PFSK-1 (cell line): ENCODE measurements around the gene FASTK.

ENCODE experiments used
- FOXP2 ChIP-seq: optimal IDR thresholded peaks from 2 replicates; pipeline ENCODE3; 2011; ENCODE audit warnings: borderline replicate concordance, control low read depth, inconsistent platforms; ENCODE audit not compliant: insufficient read depth; ENCODE audit errors: extremely low read length, extremely low read depth
- POLR2AphosphoS5 ChIP-seq: IDR thresholded peaks from 2 replicates; pipeline ENCODE4 v1.6.1; 2012; ENCODE audit warnings: low read depth, mild to moderate bottlenecking, control low read depth, low read length, moderate library complexity
- SIN3A ChIP-seq: IDR thresholded peaks from 2 replicates; pipeline ENCODE4 v1.6.1; 2012; ENCODE audit warnings: mild to moderate bottlenecking, low read length, moderate library complexity, borderline replicate concordance; ENCODE audit not compliant: insufficient read depth
- TAF1 ChIP-seq: IDR thresholded peaks from 2 replicates; pipeline ENCODE4 v1.6.1; 2012; ENCODE audit warnings: low read length, control low read depth, borderline replicate concordance; ENCODE audit not compliant: insufficient read depth
- TF ChIP-seq, protein P1 (sequence below), 2 experiments: IDR thresholded peaks; 2 replicates each; pipeline versions ENCODE4 v1.6.1 to v1.8.0; 2011 to 2012; ENCODE audit warnings: low read depth in 2 of 2, low read length in 2 of 2, control low read depth in 1 of 2, inconsistent platforms in 1 of 2, mild to moderate bottlenecking in 1 of 2, moderate library complexity in 1 of 2; ENCODE audit not compliant: insufficient read depth in 1 of 2

The FASTK gene

DNA sequence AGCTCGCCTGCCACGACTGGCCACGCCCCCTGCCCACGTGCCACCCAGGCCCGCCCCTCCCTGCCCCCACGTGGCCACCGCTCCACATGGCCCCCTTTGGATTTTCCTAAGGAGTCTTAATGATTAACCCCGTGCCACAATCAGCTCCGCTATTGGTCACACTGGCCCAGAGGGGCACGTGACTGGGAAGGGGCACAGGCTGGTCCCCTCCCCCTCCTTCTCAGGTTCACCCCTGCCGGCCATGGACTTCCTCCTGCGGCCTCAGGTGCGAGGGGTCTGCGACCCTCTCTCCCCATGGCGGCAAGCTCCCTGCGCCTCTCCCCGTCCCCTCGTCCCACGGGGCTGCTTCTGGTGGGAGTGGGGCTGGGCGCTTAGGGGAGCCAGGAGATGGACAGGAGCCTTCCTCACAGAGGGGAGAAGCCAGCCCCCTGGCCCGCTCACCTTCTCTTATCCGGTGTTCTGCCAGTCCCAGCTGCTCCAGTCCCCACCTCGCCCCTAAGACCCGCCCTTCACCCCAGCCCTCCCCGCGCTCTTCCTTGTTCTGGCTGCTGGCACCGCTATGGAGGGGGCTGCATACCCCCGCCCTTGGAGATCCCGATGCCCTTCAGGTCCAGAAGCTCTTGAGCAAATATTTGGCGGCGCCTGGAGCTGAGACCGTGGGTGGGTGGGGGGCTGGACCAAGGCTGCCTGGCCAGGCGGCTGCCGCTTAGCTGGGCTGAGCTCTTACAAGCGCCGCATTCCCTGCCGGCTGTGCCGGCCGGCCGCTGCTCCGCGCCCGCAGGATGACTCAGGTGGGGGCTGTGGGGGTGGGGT, 18.0 kb downstream of the FASTK start:
- TF ChIP-seq TAF1 (no peak), FOXP2 (no peak), SIN3A (no peak), POLR2AphosphoS5 (no peak)
- TF ChIP-seq, protein P1, sequence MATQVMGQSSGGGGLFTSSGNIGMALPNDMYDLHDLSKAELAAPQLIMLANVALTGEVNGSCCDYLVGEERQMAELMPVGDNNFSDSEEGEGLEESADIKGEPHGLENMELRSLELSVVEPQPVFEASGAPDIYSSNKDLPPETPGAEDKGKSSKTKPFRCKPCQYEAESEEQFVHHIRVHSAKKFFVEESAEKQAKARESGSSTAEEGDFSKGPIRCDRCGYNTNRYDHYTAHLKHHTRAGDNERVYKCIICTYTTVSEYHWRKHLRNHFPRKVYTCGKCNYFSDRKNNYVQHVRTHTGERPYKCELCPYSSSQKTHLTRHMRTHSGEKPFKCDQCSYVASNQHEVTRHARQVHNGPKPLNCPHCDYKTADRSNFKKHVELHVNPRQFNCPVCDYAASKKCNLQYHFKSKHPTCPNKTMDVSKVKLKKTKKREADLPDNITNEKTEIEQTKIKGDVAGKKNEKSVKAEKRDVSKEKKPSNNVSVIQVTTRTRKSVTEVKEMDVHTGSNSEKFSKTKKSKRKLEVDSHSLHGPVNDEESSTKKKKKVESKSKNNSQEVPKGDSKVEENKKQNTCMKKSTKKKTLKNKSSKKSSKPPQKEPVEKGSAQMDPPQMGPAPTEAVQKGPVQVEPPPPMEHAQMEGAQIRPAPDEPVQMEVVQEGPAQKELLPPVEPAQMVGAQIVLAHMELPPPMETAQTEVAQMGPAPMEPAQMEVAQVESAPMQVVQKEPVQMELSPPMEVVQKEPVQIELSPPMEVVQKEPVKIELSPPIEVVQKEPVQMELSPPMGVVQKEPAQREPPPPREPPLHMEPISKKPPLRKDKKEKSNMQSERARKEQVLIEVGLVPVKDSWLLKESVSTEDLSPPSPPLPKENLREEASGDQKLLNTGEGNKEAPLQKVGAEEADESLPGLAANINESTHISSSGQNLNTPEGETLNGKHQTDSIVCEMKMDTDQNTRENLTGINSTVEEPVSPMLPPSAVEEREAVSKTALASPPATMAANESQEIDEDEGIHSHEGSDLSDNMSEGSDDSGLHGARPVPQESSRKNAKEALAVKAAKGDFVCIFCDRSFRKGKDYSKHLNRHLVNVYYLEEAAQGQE (IDR thresholded peaks at IDR 0.05; ENCODE audit: insufficient read depth in 1 of 2, low read depth in 2 of 2, low read length in 2 of 2), result no peak

DNA sequence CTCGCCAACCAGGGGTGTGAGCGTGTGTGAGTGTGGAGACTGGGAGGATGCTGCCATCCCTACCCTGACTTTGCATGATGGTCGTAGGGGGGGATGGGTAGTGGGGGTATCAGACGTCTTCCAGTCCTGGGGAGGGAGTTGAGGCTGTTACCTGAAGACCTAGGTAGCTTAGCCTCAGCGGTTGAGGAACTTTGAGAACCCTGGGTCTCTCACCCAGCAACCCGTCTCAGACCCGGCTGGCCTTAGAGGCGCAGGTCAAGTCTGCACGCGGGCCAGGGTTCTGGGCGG, 18.6 kb downstream of the FASTK start:
- no peak for TF ChIP-seq FOXP2
- TF ChIP-seq TAF1, result no peak
- TF ChIP-seq SIN3A, result no peak
- no peak for TF ChIP-seq POLR2AphosphoS5
- TF ChIP-seq, protein P1 (IDR thresholded peaks at IDR 0.05; ENCODE audit: insufficient read depth in 1 of 2, low read depth in 2 of 2, low read length in 2 of 2), result no peak

DNA sequence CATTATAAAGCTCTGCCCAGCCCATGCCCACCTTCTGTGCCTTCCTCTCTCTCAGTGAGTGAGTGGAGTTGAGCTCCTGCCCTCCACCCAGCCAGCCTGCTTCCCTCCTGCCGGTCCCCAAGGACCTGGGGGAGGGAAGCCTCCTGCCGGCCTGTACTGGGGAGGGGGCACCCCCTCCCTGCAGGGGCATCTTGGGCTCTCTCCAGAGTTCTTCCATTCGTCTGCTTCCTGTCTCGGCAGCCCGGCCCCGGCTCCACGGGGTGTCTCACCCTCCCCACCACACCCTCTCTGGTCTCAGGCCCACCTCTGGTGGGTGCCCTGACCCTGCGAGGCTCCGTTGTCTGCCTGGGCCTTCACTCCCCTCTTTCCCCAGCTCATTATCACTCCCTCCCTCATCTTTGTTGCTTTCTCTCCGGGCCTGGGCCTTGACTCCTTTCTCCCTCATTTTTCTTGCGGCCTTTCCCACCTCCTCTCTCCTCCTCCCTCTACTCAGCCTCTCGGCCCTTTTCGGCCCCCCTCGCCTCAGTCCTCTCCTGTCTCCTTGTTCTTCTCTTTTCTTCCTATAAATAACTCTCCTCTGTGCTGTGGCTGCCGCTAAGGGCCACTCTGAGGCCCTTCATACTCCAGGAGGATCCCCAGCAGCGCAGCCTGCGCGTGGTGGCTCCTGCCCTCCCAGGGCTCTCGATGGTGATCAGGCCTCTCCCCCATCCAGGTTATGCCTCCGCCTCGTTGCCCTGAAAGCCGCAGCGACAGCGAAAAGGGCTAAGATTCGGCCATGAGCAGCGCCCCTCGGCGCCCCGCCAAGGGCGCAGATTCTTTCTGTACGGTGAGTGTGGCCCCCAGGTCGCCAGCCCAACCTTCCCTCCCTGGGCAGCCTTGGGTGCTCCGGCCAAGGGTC, 19.1 kb downstream of the FASTK start:
- TF ChIP-seq, protein P1 (IDR thresholded peaks at IDR 0.05; ENCODE audit: insufficient read depth in 1 of 2, low read depth in 2 of 2, low read length in 2 of 2), result no peak
- TF ChIP-seq SIN3A (no peak), FOXP2 (no peak), POLR2AphosphoS5 (no peak)

DNA sequence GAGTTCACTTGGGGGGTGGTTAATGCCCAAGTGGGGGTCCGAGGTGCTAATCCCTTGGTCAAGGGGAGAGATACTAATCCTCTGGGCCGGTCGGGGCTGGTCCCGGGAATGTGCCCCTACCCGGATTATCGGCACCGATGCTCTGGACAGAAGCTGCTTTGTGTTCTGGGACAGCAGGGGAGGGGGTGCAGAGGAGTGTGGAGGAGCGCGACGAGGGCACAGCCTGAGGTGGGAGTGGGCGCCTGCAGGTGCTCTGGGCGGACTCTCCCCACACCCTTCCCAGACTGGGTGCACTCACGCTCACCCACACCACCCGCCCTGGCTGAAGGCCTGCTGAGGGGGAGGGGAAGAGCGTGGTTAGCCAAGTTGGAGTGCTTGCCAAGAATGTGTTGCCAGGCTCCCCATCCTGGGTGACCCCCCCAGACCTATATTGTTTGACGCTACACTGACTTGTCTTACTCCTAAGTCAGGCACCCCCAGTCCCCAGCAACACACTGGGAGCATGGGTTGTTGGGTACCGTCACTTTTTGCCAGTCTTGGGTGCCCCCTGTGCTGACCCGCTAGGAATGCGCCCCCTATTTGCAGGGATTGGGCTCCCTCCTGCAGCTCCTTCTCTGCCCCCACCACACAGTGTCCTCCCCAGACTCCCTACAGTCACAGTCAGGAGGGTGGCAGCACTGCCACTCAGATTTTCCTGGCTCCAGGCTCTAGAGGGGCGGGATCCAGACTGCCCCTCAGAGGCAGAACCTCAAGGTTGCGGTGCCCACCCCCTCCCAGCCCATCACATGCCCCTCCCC, 20.0 kb downstream of the FASTK start:
- TF ChIP-seq, protein P1 (IDR thresholded peaks at IDR 0.05; ENCODE audit: insufficient read depth in 1 of 2, low read depth in 2 of 2, low read length in 2 of 2), result no peak
- TF ChIP-seq SIN3A (no peak), TAF1 (no peak), FOXP2 (no peak), POLR2AphosphoS5 (no peak)
